GM12801 (cell line): ENCODE measurements around the gene TOP3B.

ENCODE experiments used
- TF ChIP-seq, protein P1 (sequence below): IDR thresholded peaks from one replicate; pipeline ENCODE4 v1.5.1; 2011; ENCODE audit warnings: control low read depth; ENCODE audit not compliant: insufficient read length; ENCODE audit errors: extremely low read depth

TOP3B gene

DNA sequence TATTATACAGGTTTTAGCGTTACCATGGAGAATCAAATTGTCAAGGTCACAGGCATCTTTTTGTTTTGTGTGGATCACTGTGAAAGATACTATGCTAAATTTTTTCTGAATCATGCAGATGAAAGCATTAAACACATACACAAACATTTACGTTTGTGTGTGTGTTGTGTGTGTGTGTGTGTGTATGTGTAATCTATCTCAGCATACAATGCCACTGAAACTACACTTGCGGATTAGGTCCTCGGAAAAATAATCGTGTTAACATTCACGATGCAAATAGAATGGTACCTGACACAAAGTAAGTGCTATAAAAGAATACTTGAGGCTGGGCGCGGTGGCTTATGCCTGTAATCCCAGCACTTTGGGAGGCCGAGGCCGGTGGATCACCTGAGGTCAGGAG lies 41.9 kb upstream of the TOP3B start:
- TF ChIP-seq, protein P1, sequence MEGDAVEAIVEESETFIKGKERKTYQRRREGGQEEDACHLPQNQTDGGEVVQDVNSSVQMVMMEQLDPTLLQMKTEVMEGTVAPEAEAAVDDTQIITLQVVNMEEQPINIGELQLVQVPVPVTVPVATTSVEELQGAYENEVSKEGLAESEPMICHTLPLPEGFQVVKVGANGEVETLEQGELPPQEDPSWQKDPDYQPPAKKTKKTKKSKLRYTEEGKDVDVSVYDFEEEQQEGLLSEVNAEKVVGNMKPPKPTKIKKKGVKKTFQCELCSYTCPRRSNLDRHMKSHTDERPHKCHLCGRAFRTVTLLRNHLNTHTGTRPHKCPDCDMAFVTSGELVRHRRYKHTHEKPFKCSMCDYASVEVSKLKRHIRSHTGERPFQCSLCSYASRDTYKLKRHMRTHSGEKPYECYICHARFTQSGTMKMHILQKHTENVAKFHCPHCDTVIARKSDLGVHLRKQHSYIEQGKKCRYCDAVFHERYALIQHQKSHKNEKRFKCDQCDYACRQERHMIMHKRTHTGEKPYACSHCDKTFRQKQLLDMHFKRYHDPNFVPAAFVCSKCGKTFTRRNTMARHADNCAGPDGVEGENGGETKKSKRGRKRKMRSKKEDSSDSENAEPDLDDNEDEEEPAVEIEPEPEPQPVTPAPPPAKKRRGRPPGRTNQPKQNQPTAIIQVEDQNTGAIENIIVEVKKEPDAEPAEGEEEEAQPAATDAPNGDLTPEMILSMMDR = no peak

- TF ChIP-seq, protein P1 = no peak
These were observed 41.1 kb upstream of the TOP3B start for GRCh38 chr22:22023581-22024137.

GRCh38 chr22:22022947-22023534 lies 40.5 kb upstream of the TOP3B start:
- TF ChIP-seq, protein P1 = no peak

DNA sequence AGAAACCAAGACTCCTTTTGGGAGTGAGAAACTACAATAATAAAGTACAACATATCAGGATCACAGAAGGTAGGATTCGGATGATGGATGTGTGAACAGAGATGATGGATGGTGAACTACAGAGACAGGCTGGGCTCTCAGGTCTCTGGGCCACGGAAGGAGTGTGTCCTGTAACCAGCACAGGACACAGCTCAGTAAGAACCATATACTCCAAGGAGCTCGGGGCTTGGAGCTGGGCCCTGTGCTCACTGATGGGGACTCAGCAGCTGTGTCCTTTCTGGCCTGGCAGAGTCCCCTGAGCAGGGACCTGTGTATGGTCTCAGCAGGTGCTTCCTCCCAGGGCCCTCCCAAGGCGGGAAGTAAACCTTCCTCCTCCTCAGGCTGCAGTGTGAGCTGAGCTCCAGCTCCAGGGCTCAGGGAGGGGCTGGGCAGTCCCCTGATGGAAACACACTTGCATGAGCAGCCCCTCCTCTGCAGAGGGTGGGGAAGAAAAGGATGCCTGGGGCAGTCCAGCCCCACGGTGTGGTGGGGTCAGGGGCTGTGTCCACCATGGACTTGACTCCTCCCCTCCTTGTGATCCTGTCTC lies 39.8 kb upstream of the TOP3B start:
- TF ChIP-seq, protein P1 = no peak

DNA sequence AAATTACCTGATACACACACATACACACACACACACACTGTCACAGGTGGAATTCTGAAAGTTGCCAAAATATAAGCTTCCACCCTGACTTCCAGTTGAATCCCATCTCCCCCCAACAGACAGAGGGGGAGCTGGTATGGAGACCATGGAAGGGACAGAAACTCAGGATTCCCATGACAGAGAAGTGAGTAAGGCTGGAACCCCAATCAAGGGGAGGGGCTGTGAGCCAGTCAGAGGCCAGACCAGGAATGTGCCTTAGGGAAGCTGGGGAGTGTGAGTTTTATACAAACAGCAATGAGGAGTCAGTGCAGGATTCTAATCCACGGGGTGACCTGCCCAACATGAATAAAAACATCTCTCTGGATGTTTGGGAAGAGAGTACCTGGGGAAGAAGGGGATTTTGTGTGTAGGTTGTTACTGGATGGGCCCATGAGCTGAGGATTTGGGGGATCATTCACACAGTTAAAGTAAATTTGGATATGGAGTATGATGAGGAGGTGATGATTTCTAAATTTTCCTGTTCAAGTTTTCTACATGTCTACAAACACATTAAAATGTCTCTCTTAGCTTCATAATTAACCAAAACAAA lies 38.7 kb upstream of the TOP3B start:
- TF ChIP-seq, protein P1 = no peak

DNA sequence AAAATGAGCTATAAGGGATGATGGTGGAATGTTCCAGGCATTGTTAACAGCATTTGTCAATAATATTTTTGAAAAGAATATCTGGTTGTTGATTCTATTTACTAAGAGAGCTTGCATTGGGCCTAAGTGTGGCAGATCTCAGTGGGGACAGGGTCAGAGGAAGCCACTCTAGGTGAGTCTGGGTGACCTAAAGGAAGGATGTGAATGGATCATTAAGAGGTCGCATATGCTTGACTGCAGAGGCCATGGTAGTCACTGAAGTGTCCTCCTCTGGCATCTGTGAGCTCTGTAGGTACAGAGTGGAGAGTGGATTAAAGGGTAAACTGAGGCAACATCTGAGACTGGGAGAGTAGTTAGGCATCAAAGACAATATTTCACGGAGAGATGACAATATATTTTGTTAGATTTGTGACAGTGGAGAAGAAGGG lies 37.9 kb upstream of the TOP3B start:
- TF ChIP-seq, protein P1 = no peak

- TF ChIP-seq, protein P1 = no peak
These were observed 37.3 kb upstream of the TOP3B start for GRCh38 chr22:22019659-22020424.
